Tibial nerve (tissue), 3 donors: ENCODE measurements around the gene HADH.

Experiments used
- CTCF ChIP-seq, 5 experiments: fragments of 200-600 bp in 3 of 5; fragments of 450-650 bp in 2 of 5; sonication (generic) in 3 of 5; IDR thresholded peaks; one replicate each; pipeline ENCODE4 v1.5.1; 2016 to 2019; ENCODE audit warnings: antibody characterized with exemption in 5 of 5, mild to moderate bottlenecking in 3 of 5, moderate library complexity in 2 of 5
- POLR2A ChIP-seq, 2 donors: fragments of 450-650 bp; IDR thresholded peaks; one replicate each; pipeline ENCODE4 v1.6.1; 2017; ENCODE audit warnings: antibody characterized with exemption in 2 of 2, mild to moderate bottlenecking in 2 of 2, moderate library complexity in 2 of 2

- TF ChIP-seq CTCF (IDR thresholded peaks at IDR 0.05) (no peak), POLR2A (IDR thresholded peaks at IDR 0.05) (no peak)
These were observed 81.1 kb downstream of the HADH start for GRCh38 chr4:108070775-108071174.
